Ascending aorta (tissue), 2 donors: ENCODE results near the gene TNFAIP3. TPM values are rescaled to one million over a fixed set of nuclear protein-coding genes. Genes with fewer than 3 reads are reported as not detected.

ENCODE experiments used
- DNase-seq, 2 donors: peaks; one replicate each; pipeline ENCODE4 v3.0.0-alpha.2; 2019; ENCODE audit warnings: low spot score in 2 of 2
- H3K27ac ChIP-seq, 2 donors: fragments of 200-600 bp; sonication (generic); one replicate each; pipeline ENCODE4 v1.5.1; 2016 to 2017; ENCODE audit warnings: mild to moderate bottlenecking in 1 of 2
- H3K27me3 ChIP-seq: fragments of 200-600 bp; sonication (generic); one replicate; pipeline ENCODE4 v1.5.1; 2017
- H3K36me3 ChIP-seq, 2 donors: fragments of 200-600 bp; sonication (generic); one replicate each; pipeline ENCODE4 v1.5.1; 2016
- H3K4me1 ChIP-seq, 2 donors: fragments of 200-600 bp; sonication (generic); one replicate each; pipeline ENCODE4 v1.5.1; 2016 to 2017; ENCODE audit warnings: mild to moderate bottlenecking in 1 of 2
- H3K4me3 ChIP-seq, 2 donors: fragments of 200-600 bp; sonication (generic); one replicate each; pipeline ENCODE4 v1.5.1; 2016 to 2017; ENCODE audit warnings: mild to moderate bottlenecking in 1 of 2
- H3K9me3 ChIP-seq, 2 donors: fragments of 200-600 bp; sonication (generic); one replicate each; pipeline ENCODE4 v1.5.1; 2016
- CTCF ChIP-seq, 3 experiments: fragments of 200-600 bp in 2 of 3; fragments of 450-650 bp in 1 of 3; sonication (generic) in 2 of 3; IDR thresholded peaks; one replicate each; pipeline ENCODE4 v1.5.1; 2016 to 2019; ENCODE audit warnings: antibody characterized with exemption in 3 of 3, mild to moderate bottlenecking in 1 of 3, moderate library complexity in 1 of 3
- intact Hi-C: fragments of 100-400 bp; cut with DNase I; formaldehyde crosslinking; loops from one replicate; pipeline ENCODE4 v1.15.1; 2023
- total RNA-seq: library from RNA; depleted of rRNA; stranded (reverse); fragments of >200 nt; gene quantifications from one replicate; pipeline ENCODE4 v1.1.0, GENCODE V29; 2016

Gene TNFAIP3
- total RNA-seq, 1 donor from 2014 or later: 24.5 TPM

- Histone ChIP-seq H3K9me3 (no peaks in the 10 kb centered on the region), H3K36me3 (peaks cover 29 to 37% of the 10 kb centered on the region in 2 donors), H3K4me1 (peaks cover 0 to 18% of the 10 kb centered on the region in 2 donors), H3K27ac (peak overlapping the region in 1 of 2 donors; percentile 33), H3K27me3 (no peaks in the 10 kb centered on the region), H3K4me3 (peak overlapping the region in 1 of 2 donors; percentile 50)
- DNase-seq: peak; percentile 59 to 88
- no peak for TF ChIP-seq CTCF (IDR thresholded peaks at IDR 0.05)
- intact Hi-C loops: no loop called here
Observed at GRCh38 chr6:137873273-137873762, 6.3 kb downstream of the TNFAIP3 start.

- peak overlapping the region in 1 of 2 donors; percentile 33 for H3K27ac ChIP-seq
- H3K4me1 ChIP-seq: peaks cover 0 to 18% of the 10 kb centered on the region in 2 donors
- no peak for TF ChIP-seq CTCF (IDR thresholded peaks at IDR 0.05)
- intact Hi-C loops: no loop called here
- no peak overlapping the region for H3K4me3 ChIP-seq
- no peak for DNase-seq
- H3K36me3 ChIP-seq: peaks cover 40 to 48% of the 10 kb centered on the region in 2 donors
- H3K27me3 ChIP-seq: no peaks in the 10 kb centered on the region
- no peaks in the 10 kb centered on the region for H3K9me3 ChIP-seq
Observed at GRCh38 chr6:137874204-137875057, 7.4 kb downstream of the TNFAIP3 start.

DNA sequence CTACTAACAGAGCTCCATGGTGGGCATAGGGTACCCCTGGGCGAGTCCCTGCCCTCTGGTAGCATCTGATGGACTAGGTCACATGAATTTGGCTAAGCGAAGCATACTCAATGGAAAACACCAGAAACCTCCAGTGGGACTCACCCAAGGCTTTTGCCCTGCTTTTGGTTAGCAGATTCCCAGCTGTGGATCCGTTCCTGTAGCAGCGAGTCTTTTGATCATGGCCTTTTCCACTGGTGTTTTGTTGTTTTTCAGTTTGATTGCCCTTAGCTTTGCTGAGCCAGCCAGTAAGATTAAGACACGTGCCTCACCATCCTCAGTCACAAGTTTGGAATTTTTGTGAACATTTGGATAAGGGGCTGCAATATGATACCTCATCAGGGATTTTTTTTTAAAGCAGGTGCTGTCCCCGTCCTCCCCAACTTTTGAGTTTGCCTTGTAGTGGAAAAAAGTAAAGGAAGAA, 8.0 kb downstream of the TNFAIP3 start:
- Histone ChIP-seq H3K27me3 (no peaks in the 10 kb centered on the region), H3K4me3 (no peak overlapping the region), H3K4me1 (peaks cover 0 to 18% of the 10 kb centered on the region in 2 donors), H3K36me3 (peaks cover 43 to 54% of the 10 kb centered on the region in 2 donors), H3K27ac (peak overlapping the region in 1 of 2 donors; percentile 4), H3K9me3 (no peaks in the 10 kb centered on the region)
- intact Hi-C loops: no loop called here
- TF ChIP-seq CTCF (IDR thresholded peaks at IDR 0.05): no peak
- DNase-seq: no peak

DNA sequence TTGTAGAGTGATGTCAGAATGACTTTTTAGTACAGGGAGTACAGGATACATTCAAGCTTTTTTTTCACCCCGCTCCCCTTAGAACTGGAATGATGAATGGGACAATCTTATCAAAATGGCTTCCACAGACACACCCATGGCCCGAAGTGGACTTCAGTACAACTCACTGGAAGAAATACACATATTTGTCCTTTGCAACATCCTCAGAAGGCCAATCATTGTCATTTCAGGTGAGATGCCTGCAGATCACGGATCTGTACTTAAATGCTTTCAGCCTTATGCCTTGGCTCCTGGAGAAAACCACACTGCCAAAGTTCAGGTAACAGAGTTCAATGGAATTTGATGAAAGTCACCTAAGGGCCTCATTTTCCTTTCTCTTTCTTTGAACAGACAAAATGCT, 8.5 kb downstream of the TNFAIP3 start:
- DNase-seq: no peak
- H3K27me3 ChIP-seq: no peaks in the 10 kb centered on the region
- peaks cover 0 to 19% of the 10 kb centered on the region in 2 donors for H3K4me1 ChIP-seq
- intact Hi-C loops: no loop called here
- no peaks in the 10 kb centered on the region for H3K9me3 ChIP-seq
- H3K27ac ChIP-seq: no peak overlapping the region
- H3K4me3 ChIP-seq: no peak overlapping the region
- peaks cover 43 to 59% of the 10 kb centered on the region in 2 donors for H3K36me3 ChIP-seq
- no peak for TF ChIP-seq CTCF (IDR thresholded peaks at IDR 0.05)

DNA sequence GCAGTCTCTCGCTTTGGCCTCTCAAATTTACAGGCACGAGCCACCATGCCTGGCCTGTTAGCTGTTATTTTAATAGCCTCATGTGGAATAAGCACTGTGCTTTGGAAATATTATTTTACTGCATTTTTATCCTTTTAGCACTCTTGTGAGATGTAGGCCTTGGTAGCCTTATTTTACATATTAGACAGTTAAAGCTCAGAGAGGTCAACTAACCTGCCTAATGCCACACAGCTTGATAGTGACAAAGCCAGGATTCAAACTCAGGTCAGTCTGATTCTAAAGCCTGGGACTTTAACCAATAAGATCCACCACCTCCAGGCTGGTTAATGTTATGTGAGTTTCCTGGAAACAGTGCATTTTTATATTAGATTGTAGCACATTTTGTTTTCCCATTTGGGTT, 9.5 kb downstream of the TNFAIP3 start:
- H3K4me3 ChIP-seq: no peak overlapping the region
- H3K27me3 ChIP-seq: no peaks in the 10 kb centered on the region
- H3K36me3 ChIP-seq: peaks cover 53 to 69% of the 10 kb centered on the region in 2 donors
- H3K4me1 ChIP-seq: peaks cover 0 to 16% of the 10 kb centered on the region in 2 donors
- no peak overlapping the region for H3K27ac ChIP-seq
- TF ChIP-seq CTCF (IDR thresholded peaks at IDR 0.05): no peak
- intact Hi-C loops: no loop called here
- H3K9me3 ChIP-seq: no peaks in the 10 kb centered on the region
- no peak for DNase-seq
